HL-60/S4 treated with phorbol 12-myristate 13-acetate at 8.2 ng/mL for 4 days and 3 days (cell line): ENCODE results near the gene MYRFL.
"Not testable (repeated sequence)": the region's sequence is repeated elsewhere in the genome, so short reads cannot be mapped to it uniquely, and the experiment has no call there.

Source experiments
- in situ Hi-C: fragments of 300-500 bp; cut with MboI; formaldehyde crosslinking; loops from 2 replicates; pipeline ENCODE4 v1.15.0; 2022; ENCODE audit warnings: low sequenced_read_pairs

MYRFL gene

DNA sequence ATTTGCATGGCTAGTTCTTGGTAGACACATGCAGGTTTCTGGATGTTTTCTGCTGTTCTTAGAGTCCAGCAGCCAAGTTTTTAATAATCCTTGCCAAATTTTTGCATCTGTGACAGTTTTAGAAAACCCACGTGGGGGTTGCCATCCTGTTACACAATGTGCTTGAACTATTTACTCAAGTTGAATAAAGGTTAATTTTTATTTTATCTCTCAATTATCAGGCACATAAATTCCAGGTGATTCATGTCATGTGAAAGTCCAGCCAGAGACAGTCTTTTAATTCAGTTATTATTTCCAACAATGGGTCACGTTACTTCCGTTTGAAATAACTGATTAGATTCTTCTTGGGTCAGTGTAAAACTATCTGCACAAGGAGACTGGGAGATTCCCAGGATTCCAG, 15.7 kb downstream of the MYRFL start:
- in situ Hi-C loops = no loop called here

DNA sequence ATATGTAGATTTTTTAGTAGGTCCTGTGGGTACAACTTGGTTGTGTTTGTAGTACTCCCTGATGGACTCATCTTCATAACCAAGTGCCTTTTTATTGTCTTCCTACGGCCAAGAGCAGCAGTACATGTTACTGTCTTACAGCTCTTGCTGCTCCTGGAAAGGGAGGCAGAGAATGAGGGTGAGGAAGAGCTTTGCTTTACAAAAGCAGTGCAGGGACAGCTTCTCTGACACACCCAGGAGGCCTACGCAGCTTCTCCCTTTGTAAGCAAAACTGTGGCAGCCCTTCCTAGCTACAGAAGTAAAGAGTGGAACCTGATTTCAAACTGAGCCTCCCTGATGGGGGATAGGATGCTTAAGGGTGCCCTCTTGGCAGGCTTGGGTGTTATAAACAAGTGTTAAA, 18.6 kb downstream of the MYRFL start:
- in situ Hi-C loops = no loop called here

DNA sequence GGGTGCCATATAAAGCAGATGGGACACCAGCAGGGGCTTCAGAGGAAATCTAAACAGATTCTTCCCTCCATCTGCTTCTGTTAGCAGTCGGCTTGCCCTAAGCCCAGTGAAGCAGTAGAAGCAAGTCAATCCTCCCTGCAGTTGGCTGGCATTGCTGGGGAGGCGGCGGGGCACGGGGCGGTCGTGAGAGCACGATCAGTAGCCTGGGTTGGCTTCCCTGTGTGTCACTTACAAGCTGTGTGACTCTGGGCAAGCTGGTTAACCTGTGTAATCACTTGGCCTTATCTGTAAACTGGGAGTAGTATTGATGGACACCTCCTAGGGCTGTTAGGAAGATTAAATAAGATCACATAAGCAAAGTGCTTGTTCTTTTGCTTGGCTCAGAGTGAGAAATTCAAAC, 19.4 kb downstream of the MYRFL start:
- in situ Hi-C loops = no loop called here

DNA sequence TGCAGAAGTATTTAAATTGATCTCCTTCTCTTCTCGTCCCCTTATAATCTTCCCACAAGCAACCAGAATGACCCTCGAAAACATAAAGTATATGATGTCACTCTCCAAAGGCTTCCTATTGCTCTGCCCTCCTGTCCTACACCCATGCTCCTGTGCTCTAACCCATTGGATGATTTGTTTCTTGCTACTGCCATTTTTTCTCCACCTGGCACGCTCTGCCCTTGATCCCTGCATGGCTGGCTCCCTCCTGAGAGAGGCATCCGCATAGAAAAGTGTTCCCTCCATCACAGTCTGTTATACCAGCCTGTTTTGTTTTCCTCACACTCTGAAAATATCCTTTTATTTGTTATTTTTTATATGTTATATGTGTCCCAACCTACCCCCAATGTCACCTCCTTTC, 19.8 kb downstream of the MYRFL start:
- in situ Hi-C loops = no loop called here

DNA sequence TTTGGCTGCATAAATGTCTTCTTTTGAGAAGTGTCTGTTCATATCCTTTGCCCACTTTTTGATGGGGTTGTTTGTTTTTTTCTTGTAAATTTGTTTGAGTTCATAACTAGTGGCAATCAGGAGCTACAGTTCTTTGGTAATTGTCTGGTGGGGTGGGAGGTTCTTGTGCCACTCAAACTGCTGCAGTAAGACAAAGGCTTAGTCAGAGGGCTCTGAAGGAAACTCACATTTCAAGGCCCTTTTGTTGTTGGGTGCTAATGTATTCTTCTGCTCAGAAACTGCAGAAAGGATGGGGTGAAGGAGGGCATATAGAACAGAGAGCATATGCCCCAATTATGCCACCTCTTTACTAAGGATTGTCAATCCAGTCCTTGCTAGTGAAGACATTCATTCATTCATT, 21.9 kb downstream of the MYRFL start:
- in situ Hi-C loops = no loop called here

DNA sequence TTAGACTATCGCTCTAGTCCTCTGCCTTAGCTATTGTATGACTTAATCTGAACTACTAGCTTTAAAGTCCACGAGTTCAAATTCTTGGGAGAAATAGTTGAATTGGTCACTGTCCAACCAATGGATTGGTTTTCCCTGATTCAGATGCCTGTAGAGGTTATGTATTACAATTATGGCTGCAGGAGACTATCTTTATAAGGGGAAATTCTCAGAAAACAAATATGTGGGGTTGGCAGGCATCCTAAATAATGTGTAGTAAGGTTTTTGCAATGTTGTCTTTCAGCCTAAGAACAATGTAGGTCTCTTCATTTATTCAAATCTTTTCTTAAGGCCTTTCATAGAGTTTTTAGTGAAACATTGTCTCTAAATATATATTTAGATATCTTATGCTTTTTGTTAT, 26.9 kb downstream of the MYRFL start:
- in situ Hi-C loops = no loop called here

DNA sequence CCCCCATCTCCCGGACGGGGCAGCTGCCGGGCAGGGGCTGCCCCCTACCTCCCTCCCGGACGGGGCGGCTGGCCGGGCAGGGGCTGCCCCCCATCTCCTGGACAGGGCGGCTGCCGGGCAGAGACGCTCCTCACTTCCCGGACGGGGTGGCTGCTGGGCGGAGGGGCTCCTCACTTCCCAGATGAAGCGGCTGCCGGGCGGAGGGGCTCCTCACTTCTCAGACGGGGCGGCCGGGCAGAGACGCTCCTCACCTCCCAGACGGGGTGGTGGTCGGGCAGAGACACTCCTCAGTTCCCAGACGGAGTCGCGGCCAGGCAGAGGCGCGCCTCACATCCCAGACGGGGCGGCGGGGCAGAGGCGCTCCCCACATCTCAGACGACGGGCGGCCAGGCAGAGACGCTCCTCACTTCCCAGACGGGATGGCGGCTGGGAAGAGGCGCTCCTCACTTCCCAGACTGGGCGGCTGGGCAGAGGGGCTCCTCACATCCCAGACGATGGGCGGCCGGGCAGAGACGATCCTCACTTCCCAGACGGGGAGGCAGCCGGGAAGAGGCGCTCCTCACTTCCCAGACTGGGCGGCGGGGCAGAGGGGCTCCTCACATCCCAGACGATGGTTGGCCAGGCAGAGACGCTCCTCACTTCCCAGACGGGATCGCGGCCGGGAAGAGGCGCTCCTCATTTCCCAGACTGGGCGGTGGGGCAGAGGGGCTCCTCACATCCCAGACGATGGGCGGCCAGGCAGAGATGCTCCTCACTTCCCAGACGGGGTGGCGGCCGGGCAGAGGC, 28.3 kb downstream of the MYRFL start:
- in situ Hi-C loops = not testable (repeated sequence)

DNA sequence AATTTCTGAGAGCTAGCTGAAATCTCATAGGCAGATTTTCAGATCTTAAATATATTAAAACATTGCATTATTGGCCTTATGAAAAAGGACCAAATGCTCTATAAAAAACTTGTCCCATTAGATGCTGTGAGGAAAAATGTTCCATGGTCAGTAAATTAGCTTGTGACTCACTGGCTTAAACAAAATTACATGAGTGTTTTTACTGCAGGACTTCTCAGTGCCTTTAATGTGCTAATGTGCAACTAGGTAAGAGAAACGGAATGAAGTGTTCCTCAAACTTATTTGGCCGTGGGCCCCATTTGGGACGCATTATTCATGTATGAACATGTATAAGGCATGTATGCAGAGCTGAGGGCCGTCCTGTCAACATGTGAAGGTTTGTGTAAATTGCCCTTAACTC, 41.7 kb downstream of the MYRFL start:
- in situ Hi-C loops = no loop called here

DNA sequence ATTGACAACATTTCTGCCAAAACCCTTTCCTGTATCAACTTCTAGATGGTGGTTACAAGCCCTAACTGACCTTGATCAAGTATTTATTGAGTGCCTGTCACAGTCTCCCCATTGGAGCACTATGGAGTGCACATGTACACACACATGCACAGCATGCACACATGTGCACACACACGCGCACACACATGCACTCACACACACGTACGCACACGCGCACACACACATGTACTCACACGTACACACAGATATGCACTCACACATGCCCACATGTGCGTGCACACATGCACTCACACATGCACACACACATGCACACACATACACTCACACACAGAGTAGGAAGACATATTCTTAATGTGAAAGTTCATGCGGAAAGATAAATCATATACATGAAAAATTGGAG, 43.7 kb downstream of the MYRFL start:
- in situ Hi-C loops = no loop called here

DNA sequence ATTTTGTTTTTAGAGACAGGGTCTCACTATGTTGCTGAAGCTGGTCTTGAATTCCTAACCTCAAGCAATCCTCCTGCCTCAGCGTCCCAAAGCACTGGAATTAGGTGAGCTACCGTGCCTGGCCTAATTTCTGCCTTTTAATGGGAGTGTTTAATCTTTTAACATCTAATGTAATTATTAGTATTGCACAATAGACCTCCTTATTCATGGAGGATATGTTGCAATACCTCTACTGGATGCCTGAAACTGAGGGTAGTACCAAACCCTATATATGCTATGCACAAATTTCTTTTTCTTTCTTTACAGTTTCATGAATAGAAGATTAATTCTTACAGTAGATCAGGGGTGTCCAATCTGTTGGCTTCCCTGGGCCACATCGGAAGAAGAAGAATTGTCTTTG, 47.8 kb downstream of the MYRFL start:
- in situ Hi-C loops = no loop called here

DNA sequence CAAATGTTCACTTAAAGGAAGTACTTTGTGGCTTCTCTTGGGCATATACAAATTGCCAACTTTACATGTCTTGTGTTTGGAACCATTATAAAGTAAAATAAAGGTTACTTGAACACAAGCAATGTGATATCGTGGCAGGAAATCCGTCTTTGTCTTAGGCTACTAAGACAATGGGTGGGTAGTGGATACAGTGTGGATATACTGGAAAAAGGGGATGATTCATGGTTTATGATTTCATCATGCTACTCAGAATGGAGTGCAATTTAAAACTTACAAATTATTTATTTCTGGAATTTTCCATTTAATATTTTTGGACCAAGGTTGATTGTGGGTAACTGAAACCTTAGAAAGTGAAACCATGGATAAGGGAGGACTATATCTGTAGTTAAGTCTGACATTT, 48.4 kb downstream of the MYRFL start:
- in situ Hi-C loops = no loop called here

DNA sequence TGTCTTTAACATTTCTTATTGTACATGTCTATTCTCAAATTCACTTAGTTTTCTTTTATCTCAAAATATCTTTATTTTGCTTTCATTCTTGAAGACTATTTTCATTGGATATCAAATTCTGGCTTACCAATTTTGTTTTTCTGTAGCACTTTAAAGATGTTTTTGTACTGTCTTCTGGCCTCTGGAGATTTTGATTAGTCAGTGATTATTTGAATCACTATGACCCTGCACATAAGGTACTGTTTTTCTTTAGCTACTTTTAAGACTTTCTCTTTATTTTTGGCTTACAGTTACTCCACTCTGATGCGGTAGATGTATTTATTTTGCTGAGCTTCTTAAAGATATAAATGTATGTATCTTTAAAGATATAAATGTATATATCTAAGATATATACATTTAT, 49.6 kb downstream of the MYRFL start:
- in situ Hi-C loops = loop anchor here (25.0 kb wide), 2 partner anchors 713 to 863 kb away; no protein-coding TSS in a partner anchor

DNA sequence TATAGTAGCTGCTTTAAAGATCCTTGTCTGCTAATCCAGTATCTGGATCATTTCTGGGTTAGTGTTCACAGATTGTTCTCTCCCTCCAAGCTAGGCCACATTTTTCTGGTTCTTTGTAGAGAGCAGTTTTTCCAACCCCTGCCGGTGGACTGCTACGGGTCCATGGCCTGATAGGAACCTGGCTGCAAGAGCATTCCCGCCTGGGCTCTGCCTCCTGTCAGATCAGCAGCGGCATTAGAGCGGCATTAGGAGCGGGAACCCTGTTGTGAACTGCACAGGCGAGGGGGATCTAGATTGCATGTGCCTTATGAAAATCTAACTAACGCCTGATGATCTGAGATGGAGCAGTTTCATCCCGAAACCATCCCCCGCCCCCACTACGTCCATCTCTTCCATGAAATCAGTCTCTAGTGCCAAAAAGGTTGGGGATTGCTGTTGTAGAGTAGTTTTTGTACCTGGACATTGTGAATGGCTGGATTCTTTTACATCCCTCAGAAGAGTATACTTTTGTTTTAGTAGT, 50.4 kb downstream of the MYRFL start:
- in situ Hi-C loops = loop anchor here (25.0 kb wide), 2 partner anchors 712 to 862 kb away; no protein-coding TSS in a partner anchor

DNA sequence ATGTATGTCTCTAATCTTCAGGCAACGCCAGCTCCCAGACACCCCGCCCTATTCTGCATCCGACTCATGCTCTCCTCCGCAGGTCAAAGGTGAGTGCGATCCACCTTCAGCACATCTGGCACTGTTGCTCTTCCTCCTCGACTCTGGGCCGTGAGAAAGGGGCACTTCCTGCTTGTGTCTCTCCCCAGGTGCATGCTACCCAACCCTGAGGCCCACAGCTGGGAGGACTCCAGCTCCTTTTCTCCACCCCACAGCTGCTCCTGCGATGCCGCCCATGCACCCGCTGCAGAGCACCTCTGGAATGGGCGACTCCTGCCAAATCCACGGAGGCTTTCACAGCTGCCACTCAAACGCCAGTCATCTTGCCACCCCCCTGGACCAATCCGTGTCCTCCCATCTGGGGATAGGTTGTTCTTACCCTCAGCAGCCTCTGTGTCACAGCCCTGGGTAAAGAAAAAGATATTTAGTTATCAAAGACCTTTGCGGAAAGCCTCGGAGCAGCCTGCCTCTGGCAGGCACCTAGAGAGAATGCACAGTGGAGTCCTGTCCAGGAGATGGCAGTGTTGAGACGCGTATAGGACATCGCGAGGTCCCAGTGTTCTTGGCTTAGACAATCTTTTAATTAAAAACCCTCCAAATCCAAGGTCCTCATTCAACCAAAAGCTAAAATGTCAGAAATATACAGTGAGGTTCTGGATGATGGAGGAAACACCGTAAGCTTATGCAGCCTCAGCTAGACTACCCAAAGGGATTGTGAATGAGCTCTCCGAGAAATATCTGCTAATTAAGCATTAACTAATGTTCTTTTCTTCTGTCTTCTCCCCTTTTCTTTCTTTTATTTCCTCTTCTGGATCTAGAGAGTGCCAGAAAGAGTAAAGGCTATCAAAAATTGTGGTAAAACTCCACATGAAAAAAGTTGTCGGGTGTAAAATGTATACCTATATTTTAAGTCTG, 54.3 kb downstream of the MYRFL start:
- in situ Hi-C loops = loop anchor here (25.0 kb wide), 2 partner anchors 708 to 858 kb away; no protein-coding TSS in a partner anchor

DNA sequence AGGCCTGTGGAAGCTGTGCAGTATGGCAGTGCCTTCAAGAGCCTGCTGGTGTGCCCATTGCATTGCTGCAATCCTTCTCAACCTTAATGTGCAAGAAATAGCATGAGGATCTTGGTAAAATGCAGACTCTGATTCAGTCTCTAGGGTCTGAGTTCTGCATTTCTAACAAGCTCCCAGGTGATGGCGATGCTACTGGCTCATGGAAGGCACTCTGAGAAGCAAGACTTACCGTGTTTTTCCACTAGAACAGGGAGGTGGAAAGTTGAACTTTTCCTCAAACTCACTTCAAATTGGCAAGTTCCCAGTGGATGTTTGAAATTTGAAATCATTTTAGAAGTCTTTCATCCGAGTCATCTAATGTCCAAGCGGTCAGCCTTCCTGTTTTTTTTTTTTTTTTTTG, 55.5 kb downstream of the MYRFL start:
- in situ Hi-C loops = loop anchor here (25.0 kb wide), 2 partner anchors 707 to 857 kb away; no protein-coding TSS in a partner anchor

DNA sequence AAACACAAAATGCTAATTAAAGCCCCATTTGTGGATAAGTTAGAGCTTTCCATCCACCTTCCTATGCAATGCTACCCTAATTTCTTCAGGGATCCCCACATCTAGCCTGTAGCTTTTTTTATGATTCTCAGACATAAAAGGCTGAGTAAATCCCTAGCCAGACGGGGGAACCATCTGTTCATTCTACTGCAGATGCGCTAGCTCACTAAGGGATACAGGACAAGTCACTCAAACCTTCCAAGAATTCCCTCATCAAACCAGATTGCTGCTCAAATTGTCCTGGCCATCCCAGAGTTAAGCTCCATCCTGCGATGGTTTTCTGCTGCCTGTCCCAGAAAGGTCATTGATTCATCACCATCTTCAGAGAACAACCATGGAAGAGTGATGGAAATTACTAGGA, 56.7 kb downstream of the MYRFL start:
- in situ Hi-C loops = loop anchor here (25.0 kb wide), 2 partner anchors 706 to 856 kb away; no protein-coding TSS in a partner anchor

DNA sequence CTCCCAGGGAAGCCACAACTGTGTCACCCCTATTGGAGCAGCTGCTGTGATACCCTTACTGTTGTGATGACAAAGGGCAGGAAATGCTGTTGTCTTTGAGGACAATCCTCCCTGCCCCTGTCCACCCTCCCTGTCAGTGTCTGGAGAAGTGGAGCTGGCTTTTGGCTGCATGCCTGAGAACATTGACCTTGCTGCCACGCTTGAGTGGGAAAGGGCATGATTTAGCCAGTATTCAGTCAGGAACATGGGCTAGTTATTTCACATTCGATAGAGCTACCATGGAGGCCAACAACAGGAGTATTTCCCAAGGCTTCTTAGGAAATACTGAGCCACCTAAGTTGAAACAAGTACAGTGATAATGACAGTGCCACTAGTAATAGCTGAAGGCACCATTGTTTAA, 59.4 kb downstream of the MYRFL start:
- in situ Hi-C loops = loop anchor here (25.0 kb wide), 2 partner anchors 703 to 853 kb away; no protein-coding TSS in a partner anchor

DNA sequence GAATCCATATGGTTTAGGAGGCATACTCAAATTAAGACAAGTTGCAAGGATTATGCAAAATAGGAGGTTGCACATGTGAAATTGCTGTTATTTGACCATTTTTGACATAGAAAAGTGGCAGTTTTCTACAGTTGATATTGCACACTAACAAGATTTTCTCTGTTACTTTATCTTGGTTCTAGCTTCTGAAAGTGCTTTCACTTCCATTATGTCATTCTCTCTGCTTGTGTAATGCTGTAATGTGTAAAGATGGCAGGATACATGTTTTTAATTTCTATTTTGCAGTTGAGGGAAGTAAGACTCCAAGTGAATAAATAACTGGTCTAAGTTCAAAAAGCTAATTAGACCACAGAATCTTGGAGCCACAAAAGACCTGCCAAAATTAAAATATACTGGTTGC, 60.6 kb downstream of the MYRFL start:
- in situ Hi-C loops = loop anchor here (25.0 kb wide), 2 partner anchors 702 to 852 kb away; no protein-coding TSS in a partner anchor

DNA sequence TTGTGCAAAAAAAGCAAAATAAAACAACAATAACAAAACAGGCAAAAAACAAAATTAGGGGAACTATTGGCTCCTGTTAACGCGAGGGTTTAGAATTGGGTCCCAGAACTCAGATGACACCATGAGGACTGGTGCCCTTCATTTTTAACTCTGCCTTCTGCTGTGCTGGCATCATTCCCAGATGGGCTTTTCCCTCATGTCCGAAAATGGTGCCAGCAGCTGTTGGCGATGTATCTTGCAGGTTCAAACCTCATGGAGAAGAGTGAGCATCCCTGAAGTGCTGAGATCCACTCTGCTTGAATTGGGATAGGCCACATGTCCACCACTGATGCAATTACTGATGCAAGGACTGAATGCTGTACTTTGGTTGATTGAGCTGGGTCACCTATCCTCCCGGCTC, 61.1 kb downstream of the MYRFL start:
- in situ Hi-C loops = loop anchor here (25.0 kb wide), 2 partner anchors 701 to 851 kb away; no protein-coding TSS in a partner anchor

DNA sequence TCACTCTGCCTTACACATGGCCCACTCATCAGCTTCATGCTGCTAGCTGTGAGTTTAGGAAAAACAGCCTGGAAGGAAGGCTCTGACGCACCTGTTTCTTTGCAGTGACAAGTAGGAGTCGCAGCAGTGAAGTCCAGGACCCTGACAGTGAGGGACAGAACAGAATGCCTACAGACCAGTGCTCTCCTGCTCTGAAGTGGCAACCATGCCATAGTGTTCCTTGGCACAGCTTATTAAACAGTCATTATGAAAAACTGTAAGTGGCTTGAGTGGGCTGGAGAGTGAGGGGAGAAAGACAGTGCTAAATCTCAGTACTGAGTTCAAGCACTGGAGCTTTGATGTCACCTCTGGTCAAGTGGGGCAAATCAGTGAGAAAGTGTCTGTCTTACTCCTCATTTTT, 61.7 kb downstream of the MYRFL start:
- in situ Hi-C loops = loop anchor here (25.0 kb wide), 2 partner anchors 701 to 851 kb away; no protein-coding TSS in a partner anchor

DNA sequence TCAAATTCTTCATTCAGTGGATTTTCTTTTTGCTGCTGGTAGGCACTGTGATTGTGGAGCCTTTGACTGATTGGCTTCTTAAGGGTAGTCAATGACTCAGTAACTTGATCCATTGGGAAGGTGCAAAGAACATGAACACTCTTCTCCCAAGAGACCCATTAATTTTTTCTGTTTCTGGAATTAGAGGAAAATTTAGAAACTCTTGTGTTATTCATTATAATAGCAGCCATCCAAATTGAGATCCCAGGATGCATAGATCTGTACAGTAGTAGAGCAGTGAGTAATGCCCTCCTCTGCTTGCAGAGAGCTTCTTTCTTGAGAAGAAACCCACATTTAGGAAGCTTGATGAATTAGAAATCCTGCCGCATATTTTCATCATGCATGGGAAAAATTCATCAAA, 63.9 kb downstream of the MYRFL start:
- in situ Hi-C loops = loop anchor here (25.0 kb wide), 2 partner anchors 698 to 848 kb away; no protein-coding TSS in a partner anchor
